ENCODE results near the gene UBE2D2.

UBE2D2 gene

GRCh38 chr5:139670369-139671095 lies 109.4 kb downstream of the UBE2D2 start:
- in situ Hi-C loops (cut with HindIII; ENCODE audit: low sequenced_read_pairs): no loop called here

GRCh38 chr5:139671096-139671841 lies 110.1 kb downstream of the UBE2D2 start:
- in situ Hi-C loops (cut with HindIII; ENCODE audit: low sequenced_read_pairs): no loop called here

- in situ Hi-C loops (cut with HindIII; ENCODE audit: low sequenced_read_pairs): no loop called here
Observed at GRCh38 chr5:139675213-139675612, 114.1 kb downstream of the UBE2D2 start.

GRCh38 chr5:139675825-139676224 lies 114.7 kb downstream of the UBE2D2 start:
- in situ Hi-C loops (cut with HindIII; ENCODE audit: low sequenced_read_pairs): no loop called here

GRCh38 chr5:139676406-139676805 lies 115.3 kb downstream of the UBE2D2 start:
- in situ Hi-C loops (cut with HindIII; ENCODE audit: low sequenced_read_pairs): no loop called here

- in situ Hi-C loops (cut with HindIII; ENCODE audit: low sequenced_read_pairs): no loop called here
Observed at GRCh38 chr5:139676951-139677735, 116.0 kb downstream of the UBE2D2 start.

All from DLD1 (cell line).